Activated CD4-positive, alpha-beta T cell treated with anti-CD3 and anti-CD28 coated beads for 24 hours (primary cell): ENCODE results near the gene ROBO1.

Experiments
- DNase-seq, 2 donors: peaks; one replicate each; pipeline ENCODE4 v3.0.0-alpha.2; 2020; ENCODE audit warnings: low read depth in 2 of 2

ROBO1 gene

GRCh38 chr3:78847203-78847602, 920.6 kb downstream of the ROBO1 start:
- no peak for DNase-seq

GRCh38 chr3:78846718-78847117, 921.1 kb downstream of the ROBO1 start:
- DNase-seq, result no peak

- DNase-seq, result no peak
Measured at GRCh38 chr3:78845605-78846004, 922.2 kb downstream of the ROBO1 start.

DNA sequence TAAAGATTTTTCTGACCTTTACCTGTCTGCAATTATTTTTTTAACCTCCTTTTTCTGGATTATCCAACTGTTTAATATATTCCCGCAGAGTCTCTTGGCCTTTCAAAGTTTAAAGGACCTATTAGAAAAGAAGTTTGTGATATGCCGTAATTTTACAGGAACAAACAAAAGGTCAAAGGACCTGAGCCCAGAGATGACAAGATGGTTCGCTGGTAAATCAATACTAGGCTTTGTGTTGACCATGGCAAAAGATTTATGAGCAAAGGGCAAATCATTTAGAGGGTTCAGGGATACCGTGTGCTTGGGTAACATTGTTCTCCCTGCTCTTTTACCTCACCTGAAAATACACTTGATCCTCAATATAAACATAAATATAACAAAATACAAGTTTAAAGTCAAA, 923.5 kb downstream of the ROBO1 start:
- DNase-seq, result no peak

- no peak for DNase-seq
Measured at GRCh38 chr3:78839693-78840092, 928.1 kb downstream of the ROBO1 start.

DNA sequence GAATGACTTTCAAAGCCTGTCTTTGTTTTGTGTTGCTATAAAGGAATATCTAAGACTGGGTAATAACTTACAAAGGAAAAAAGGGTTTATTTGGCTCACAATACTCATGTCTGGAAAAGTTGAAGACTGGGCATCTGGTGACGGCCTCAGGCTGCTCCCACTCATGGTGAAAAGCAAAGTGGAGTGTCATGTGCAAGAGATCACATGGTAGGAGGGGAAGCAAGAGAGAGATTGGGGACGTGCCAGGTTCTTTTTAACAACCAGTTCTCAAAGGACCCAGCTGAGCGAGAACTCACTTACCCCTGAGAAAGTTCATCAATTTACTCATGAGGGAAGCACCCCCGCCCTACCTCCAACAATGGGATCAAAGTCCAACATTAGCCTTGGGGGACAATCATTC, 929.4 kb downstream of the ROBO1 start:
- no peak for DNase-seq

DNA sequence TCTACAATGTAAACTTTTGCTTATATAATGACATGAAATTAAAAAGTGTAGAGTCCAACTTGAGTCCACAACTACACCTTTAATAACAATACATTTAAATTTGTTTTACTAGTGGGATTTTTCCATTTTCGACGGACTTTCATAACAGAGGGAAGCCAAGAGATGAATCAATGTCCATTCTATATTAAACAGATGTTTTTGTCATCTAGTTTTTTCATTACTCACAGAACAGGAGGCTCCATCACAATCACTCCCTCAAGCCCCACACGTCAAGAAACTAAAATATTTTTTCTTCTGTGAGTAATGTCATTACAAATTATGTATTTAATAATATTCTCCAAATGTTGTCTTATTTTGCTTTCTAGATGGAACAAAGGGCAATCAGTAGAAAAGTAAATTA, 932.9 kb downstream of the ROBO1 start:
- no peak for DNase-seq

GRCh38 chr3:78832785-78833204, 935.0 kb downstream of the ROBO1 start:
- no peak for DNase-seq

DNA sequence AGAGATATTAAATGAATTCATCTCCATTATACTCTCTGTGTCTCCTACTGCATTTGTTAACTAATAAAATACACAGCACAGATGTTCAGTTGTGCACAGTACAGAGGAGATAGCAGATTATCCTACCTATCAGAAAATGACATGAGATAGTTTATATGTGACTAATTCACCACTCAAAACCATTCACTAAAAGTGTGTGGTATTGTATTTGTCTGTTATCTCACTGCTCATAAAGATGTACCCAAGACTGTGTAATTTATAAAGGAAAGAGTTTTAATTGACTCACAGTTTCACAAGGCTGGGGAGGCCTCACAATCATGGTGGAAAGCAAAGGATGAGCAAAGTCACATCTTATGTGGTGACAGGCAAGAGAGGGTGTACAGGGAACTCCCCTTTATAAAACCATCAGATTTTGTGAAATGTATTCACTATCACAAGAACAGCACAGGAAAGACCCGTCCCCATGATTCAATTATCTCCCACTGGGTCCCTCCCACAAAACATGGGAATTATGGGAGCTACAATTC, 936.3 kb downstream of the ROBO1 start:
- no peak for DNase-seq

DNA sequence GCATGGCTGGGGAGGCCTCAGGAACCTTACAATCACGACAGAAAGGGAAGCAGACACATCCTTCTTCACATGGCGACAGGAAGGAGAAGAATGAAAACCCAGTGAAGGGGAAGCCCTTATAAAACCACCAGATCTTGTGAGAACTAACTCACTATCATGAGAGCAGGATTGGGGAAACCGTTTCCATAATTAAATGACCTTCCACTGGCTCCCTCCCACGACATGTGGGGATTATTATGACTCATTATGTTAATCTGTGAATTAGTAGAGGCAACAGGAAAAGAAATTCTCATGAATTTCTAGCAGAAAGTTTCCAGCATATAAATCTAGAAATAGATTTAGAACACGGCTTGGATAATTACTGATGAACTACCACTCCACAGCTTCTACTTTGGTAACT, 937.3 kb downstream of the ROBO1 start:
- no peak for DNase-seq

DNA sequence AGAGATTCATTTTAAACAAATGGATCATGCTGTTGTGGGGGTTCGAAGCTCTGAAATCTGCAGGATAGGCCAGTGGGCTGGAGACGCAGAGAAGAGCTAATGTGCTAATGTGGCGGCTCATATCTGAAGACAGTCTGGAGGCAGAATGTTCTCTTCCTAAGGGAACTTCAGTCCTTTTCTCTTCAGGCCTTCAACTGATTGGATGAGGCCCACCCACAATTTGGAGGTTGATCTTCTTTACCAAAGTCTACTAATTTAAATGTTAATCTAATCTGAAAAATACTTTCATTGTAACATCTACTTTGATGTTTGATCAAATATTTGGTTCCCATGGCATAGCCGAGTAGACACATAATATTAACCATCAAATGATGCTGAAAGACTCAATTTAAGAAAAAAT, 940.2 kb downstream of the ROBO1 start:
- no peak for DNase-seq

DNA sequence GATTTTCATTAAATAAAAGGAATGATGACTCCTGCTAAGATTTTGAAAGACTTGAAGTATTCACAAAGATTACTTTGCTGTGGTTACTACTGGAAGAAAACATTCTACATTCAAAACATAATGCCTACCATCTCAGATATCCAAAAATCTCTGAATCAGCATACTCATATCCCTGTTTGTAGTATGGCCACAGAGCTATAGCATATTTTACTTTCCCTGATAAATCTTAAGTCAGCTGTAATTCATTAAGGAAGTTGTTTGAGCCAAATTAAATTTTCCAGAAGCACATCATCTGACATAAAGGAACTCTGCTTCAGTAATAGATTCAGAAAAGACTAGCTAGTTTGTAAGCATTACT, 942.0 kb downstream of the ROBO1 start:
- no peak for DNase-seq

GRCh38 chr3:78825118-78825857, 942.5 kb downstream of the ROBO1 start:
- DNase-seq, result no peak

DNA sequence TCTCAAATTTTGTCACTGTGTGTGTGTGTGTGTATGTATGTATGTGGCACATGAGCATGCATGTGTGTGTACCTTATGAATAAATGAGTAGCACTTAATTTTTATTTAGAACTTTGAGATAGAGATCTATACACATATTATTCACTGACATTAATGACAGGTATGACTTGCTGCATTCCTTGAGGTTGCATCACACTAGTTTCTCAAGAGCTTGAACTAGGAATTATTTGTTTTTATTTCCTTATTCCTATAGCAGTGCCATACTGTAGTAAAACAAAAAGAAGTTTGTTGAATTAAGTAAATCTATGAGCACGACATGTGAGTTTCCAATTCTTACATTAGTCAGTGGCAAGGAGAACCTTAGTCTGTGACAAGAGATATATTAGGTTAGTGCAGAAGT, 943.9 kb downstream of the ROBO1 start:
- DNase-seq, result no peak

GRCh38 chr3:78823434-78823833, 944.4 kb downstream of the ROBO1 start:
- DNase-seq, result no peak

GRCh38 chr3:78822726-78823125, 945.1 kb downstream of the ROBO1 start:
- DNase-seq, result no peak

DNA sequence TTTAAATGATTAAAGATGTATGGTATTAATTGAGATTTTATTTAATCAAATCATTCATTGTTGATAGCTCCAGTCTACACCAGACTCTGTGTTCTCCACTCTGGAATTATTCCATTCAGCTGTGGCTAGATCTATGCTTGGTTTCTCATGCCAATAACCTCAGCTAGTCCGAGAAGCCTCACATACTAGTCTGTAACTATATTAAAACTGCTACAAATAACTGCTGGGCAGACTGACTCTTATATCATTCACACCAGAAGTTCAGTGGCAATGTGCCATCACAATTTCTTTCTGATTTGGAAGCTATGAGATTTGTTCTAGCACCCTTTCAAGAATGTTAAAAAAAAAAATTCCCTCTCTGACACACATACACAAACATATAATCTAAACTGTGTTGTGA, 947.3 kb downstream of the ROBO1 start:
- no peak for DNase-seq

GRCh38 chr3:78818161-78818985, 949.4 kb downstream of the ROBO1 start:
- DNase-seq, result no peak

DNA sequence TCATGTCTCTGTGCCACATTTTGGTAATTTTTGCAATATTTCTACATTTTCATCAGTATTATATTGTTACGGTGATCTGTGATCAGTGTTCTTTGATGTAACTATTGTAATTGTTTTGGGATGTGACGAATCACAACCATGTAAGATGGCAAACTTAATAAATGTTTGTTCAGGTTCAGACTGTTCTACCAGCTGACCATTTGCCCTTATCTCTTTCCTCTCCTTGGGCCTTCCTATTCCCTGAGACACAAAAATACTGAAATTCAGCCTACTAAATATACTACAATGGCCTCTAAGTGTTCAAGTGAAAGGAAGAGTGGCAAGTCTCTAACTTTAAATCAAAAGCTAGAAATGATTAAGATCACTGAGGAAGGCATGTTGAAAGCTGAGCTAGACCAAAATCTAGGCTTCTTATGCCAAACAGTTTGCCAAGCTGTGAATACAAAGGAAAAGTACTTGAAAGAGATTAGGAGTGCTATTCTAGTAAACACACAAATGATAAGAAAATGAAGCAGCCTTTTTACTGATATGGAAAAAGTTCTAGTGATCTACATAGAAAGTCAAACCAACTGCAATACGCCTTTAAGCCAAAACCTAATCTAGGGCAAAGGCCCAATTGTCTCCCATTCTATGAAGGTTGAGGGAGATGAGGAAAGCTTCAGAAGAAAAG, 952.8 kb downstream of the ROBO1 start:
- no peak for DNase-seq

DNA sequence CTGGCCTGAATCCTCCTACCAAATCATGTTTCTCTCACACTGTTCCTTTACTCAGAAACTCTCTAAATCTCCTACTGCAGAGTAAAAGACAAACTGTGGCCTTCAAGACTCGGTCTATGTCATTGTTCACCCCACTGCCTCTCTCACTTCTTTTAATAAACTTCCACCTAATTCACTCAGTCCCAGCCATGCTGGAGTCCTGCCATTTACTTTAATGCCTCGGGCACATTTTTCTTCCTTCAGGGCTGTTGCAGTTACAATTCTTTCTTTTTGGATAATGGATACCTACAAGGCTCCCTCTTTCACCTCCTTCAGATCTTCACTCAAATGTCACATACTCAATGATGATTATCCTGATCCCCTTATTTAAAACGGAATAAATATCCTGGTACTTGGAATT, 955.6 kb downstream of the ROBO1 start:
- no peak for DNase-seq

DNA sequence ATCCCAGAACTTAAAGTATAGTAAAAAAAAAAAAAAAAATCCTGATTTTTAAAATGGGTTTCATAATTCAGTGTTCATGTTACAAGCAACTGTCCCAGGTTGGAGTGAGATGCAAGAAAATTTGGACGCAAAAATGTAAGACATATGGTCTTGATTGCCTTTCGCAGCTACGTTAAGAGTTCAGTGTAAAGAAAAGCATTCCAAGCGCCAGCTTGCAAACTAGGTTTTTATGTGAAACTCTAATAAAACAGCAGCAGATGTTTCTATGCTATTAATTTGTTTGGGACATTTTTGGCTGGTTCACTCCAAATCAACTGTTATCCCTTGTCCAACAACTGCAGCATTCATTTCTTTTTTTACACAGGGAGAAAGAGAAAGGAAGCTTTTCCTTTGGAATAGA, 957.8 kb downstream of the ROBO1 start:
- no peak for DNase-seq

GRCh38 chr3:78804251-78805037, 963.4 kb downstream of the ROBO1 start:
- DNase-seq, result no peak
